Fibroblast of the conjunctiva (primary cell): ENCODE measurements around the gene PHF19.

ENCODE experiments used
- DNase-seq: peaks from one replicate; pipeline ENCODE4 v3.0.0-alpha.2; 2010; ENCODE audit warnings: low read depth

Gene PHF19

GRCh38 chr9:120913647-120914264, 36.8 kb upstream of the PHF19 start:
- DNase-seq = no peak

- DNase-seq = no peak
These were observed 36.1 kb upstream of the PHF19 start for GRCh38 chr9:120912958-120913646.

GRCh38 chr9:120911295-120911837, 34.4 kb upstream of the PHF19 start:
- DNase-seq = no peak

- DNase-seq = no peak
These were observed 33.7 kb upstream of the PHF19 start for GRCh38 chr9:120910643-120911042.

GRCh38 chr9:120909904-120910303, 32.9 kb upstream of the PHF19 start:
- no peak for DNase-seq

- DNase-seq = no peak
These were observed 28.6 kb upstream of the PHF19 start for GRCh38 chr9:120905315-120906164.

GRCh38 chr9:120904978-120905301, 28.0 kb upstream of the PHF19 start:
- DNase-seq = no peak

- DNase-seq = no peak
These were observed 27.3 kb upstream of the PHF19 start for GRCh38 chr9:120904061-120904977.

GRCh38 chr9:120902569-120903535, 25.9 kb upstream of the PHF19 start:
- no peak for DNase-seq

- no peak for DNase-seq
These were observed 25.0 kb upstream of the PHF19 start for GRCh38 chr9:120901755-120902568.

GRCh38 chr9:120900824-120901223, 23.8 kb upstream of the PHF19 start:
- no peak for DNase-seq

- DNase-seq = no peak
These were observed 22.6 kb upstream of the PHF19 start for GRCh38 chr9:120899490-120900068.

- no peak for DNase-seq
These were observed 21.4 kb upstream of the PHF19 start for GRCh38 chr9:120898396-120898795.

- DNase-seq = no peak
These were observed 19.0 kb upstream of the PHF19 start for GRCh38 chr9:120895951-120896350.

- no peak for DNase-seq
These were observed 17.5 kb upstream of the PHF19 start for GRCh38 chr9:120894321-120895148.

GRCh38 chr9:120893611-120894307, 16.8 kb upstream of the PHF19 start:
- no peak for DNase-seq

- no peak for DNase-seq
These were observed 16.0 kb upstream of the PHF19 start for GRCh38 chr9:120892748-120893610.
